ENCODE measurements around the gene SHANK3.
"Not testable (repeated sequence)": the region's sequence is repeated elsewhere in the genome, so short reads cannot be mapped to it uniquely, and the experiment has no call there.

Gene SHANK3

DNA sequence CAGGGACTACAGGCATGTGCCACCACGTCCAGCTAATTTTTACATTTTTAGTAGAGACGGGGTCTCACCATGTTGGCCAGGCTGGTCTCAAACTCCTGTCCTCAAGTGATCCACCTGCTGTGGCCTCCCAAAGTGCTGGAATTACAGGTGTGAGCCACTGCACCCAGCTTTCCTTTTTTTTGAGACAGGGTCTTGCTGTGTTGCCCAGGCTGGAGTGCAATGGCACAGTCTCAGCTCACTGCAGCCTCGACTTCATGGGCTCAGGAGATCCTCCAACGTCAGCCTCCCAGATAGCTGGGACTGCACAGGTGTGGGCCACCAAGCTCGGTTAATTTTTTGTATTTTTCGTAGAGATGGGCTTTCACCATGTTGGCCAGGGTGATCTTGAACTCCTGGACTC, 18.0 kb upstream of the SHANK3 start:
- not testable (repeated sequence) for DNase-seq

GRCh38 chr22:50656122-50657070, 16.2 kb upstream of the SHANK3 start:
- DNase-seq: no peak

DNA sequence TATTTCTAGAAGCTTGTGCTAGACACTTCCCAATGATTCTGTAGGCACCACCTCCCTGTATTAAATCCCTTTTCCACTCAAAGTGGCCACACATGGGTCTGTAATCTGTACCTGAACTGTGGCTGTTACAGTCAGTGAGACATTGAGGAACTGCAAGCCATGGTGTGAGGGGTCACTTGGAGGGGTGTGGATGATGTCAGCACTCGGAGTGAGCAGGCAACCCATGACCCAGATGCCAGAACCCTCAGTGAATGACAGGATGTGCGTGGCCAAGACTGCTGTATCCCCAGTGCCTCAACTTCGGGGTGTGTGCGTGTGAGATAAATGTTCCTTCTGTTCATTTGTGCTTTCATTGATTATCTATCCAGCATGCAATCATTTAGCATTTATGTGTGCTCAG, 14.7 kb upstream of the SHANK3 start:
- no peak for DNase-seq

GRCh38 chr22:50659711-50660110, 12.9 kb upstream of the SHANK3 start:
- not testable (repeated sequence) for DNase-seq

DNA sequence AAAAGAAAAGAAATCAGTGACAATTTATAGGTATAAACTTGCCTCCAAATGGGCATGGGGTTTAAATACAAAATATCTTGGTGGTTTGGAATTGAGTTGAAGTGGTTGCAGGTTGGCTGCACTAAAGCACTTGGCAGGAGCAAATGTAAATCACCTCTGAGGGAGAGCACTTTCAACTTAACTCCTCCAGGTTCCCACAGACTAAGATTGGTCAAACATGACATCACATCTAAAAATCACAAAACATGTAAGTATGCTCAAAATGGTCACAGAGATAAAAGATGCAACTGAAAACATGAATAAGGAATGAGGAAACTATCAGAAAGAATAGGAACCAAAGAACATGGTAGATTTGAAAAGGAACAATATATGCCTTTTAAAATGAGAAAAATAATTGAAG, 12.3 kb upstream of the SHANK3 start:
- no peak for DNase-seq

DNA sequence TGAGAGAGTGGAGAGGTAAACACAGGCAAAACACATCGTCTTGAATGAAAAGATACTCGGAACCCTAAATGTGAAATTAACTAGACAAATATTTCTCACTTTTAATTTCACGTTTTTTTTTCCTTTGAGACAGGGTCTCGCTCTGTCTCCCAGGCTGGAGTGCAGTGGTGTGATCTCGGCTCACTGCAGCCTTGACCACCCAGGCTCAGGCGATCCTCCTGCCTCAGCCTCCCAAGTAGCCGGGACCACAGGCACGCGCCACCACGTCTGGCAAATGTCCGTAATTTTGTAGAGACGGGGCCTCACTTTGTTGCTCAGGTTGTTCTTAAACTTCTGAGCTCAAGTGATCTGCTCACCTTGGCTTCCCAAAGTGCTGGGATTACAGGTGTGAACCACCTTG, 7.4 kb upstream of the SHANK3 start:
- no peak for DNase-seq

DNA sequence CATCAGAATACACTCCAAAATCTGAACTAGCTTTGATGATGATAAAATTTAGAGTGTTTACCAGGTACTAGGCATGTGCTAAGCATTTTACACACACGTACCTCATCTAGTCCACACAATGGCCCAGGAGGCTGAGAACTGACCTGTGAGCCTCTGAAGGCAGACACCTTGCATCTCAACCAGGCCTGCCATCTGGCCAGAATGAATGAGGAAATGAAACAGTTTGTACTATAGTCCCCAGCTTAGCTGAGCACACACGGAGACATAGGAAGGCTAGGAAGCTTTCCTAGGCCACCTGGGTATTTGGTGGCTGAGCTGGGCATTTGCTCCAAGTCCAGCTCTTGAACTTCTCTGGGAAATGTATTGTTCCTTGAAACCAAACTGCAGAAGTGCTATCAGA, 6.9 kb upstream of the SHANK3 start:
- no peak for DNase-seq

DNA sequence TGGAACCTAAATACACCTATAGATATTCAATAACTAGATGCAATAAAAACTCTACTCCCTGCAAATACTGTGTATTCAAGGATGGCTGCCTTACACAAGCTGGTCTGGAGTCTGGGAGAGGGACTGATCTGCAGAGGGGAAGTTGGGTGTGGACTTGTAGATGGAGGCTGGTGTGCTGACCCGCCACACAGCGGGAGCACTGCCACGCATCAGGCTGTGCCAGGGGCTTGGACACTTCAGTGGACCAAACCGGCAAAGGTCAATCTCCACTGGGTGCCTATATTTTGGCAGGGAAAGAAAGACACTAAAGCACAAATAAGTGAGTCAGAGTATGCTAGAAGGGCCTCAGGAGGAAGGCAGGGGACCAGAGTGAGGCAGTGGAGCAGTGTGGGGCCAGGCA, 2.1 kb upstream of the SHANK3 start:
- DNase-seq: no peak

GRCh38 chr22:50670914-50671538, 1.6 kb upstream of the SHANK3 start:
- no peak for DNase-seq

- DNase-seq: no peak
Measured at GRCh38 chr22:50671641-50672040, 982 bp upstream of the SHANK3 start.

DNA sequence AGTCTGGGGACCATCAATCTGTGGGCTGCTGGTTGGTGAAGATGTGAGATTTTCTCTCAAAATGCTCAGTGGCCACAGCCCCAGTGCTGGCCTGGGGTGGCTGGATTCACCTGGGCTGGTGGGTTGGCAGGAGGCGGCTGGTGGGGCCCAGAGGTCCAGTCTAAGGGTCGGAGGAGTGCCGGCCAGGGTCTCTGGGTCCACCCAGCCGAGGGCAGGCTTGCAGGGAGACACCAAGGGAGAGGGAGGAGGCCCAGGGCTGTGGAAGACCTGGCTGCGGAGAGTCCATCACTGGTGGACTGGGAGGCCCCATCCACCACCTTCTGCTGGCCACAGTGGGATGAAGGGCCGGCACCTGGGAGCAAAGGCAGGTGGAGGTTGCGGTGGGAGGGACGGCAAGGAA, 582 bp upstream of the SHANK3 start:
- DNase-seq: no peak

GRCh38 chr22:50673231-50674129, 857 bp downstream of the SHANK3 start:
- DNase-seq: peak in 1 of 2 donors; percentile 30

DNA sequence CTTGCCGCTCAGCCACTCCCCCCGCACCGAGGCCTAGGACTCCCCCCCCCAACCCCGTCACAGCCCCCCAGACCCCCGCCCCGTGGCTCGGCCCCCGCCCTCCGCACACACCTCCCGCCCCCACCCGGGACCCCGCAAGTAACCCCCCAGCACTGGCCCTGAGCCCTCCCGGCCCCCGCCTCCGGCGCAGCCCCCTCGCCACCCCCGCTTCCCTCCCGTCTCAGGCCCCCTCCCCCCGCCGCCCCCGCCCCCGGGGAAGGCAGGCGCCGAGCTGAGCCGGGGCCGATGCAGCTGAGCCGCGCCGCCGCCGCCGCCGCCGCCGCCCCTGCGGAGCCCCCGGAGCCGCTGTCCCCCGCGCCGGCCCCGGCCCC, 1.5 kb downstream of the SHANK3 start:
- DNase-seq: peak in 1 of 2 donors; percentile 28

DNA sequence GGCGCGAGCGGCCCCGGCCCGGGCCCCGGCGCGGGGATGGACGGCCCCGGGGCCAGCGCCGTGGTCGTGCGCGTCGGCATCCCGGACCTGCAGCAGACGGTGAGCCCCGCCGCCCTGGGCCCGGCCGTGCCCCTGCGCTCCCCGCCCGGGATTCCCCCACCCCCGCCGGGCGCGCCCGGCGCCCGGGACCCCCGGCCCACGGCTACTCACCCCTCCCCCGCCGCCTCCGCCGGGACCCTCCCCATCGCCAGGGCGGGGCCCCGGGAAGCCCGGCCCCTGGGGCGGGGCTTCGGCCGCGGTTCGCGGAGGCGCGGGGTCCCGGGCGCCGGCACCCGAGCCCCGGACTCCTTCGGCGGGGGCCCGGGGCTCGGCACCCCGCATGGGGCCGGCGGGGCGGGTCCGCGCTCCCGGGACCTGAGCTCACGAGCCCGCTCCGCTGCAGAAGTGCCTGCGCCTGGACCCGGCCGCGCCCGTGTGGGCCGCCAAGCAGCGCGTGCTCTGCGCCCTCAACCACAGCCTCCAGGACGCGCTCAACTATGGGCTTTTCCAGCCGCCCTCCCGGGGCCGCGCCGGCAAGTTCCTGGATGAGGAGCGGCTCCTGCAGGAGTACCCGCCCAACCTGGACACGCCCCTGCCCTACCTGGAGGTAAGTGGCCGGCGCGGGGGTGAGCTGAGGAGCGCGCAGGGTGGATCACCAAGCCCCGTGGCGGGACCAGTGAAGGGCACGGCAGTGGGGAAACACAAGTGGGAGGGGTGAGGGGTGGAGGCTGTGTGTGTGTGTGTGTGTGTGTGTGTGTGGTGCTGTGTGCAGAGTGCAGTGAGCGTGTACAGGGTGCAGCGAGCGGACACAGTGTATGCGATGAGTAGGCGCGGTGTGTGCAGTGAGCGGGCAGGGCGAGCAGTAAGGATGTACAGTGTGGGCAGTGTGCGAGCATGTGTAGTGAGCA, 2.3 kb downstream of the SHANK3 start:
- peak in 1 of 2 donors; percentile 34 for DNase-seq

DNA sequence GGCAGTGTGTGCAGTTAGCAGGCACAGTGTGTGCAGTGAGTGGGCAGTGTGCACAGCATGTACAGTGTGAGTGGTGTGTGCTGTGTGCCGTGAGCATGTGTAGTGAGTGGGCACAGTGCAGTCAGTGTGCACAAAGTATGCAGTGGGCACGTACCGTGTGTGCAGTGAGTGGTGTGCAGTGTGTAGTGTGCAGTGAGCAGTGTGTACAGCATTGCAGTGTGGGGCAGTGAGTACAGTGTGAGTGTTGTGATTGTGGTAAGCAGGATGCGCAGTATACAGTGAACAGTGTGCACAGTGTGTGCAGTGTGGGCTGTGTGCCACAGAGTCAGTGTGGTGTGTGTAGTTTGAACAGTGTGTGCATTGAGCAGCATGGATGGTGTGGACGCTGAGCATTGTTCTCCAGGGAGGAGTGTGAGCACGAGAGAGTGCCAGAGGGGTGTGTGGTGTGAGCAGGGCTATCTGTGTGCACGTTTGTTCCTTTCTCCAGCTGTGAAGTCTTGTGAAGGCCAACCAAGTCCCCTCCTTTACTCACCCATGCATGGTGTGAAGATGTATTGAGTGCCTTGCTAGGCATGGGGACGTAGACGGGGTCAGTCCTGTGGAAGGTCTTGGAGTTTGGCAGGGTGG, 3.0 kb downstream of the SHANK3 start:
- no peak for DNase-seq

GRCh38 chr22:50676180-50676636, 3.6 kb downstream of the SHANK3 start:
- DNase-seq: no peak

GRCh38 chr22:50676661-50677492, 4.3 kb downstream of the SHANK3 start:
- no peak for DNase-seq

DNA sequence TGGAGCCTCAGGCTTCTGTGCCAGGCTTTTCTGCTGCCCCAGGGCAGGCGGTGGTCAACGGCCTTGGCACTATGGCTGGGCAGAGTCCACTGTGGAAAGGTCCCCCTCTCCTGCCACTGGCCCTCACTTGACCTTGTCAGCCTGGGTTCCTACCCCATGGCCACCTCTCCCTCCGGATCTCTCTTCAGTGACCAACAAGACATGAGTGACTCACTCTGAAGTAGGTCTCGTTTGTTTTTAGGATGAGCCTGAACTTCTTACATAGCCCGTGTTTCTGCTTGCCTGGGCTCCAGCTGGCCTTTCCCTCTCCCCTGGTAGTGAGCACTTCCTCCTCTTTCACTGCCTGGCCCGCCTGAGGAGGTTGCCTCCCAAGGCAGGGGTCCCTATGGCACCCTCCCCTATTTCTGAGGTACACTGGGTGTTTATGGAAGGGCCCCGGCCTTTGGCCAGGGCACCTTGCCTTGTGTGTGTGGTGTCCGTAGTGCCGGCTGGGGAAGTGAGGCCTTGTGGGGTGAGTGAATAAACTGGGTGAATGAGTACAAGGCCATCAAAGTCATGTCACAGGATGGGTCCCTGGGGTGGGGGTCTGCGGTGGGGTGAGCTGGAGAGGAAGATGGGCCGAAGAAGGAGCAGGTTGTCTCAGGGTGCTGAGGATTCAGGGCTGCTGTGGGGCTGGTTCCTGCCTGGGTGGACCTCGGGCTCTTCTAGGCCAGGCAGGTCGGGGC, 5.0 kb downstream of the SHANK3 start:
- DNase-seq: no peak

DNA sequence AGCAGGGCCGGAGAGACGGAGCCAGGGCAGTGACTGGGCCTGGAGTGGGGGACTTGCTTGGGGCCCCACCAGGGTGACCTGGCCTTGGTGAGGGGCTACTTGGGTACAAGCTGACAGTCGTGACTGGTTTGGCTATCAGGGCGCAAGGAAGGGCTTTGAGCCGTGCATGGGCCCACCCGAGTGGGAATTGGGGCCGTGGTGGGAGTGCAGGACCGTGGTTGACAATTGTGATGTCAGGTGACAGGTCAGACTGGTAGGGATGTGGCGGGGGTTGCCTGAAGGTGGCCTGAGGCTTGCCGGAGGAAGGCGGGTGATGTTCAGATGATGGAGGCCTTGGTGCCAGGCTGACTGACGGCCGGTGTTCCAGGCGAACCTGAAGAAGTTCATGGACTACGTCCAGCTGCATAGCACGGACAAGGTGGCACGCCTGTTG, 5.6 kb downstream of the SHANK3 start:
- no peak for DNase-seq
